HG03558 (cell line): ENCODE data around the gene PRX.
"Not testable (repeated sequence)": the region's sequence is repeated elsewhere in the genome, so short reads cannot be mapped to it uniquely, and the experiment has no call there.

Experiments
- ATAC-seq: cut with Tn5 transposase; IDR thresholded peaks from one replicate; pipeline ENCODE4 v1.9.1; 2021; ENCODE audit warnings: moderate number of reproducible peaks; ENCODE audit not compliant: unreplicated experiment; ENCODE audit errors: extremely low read depth

Gene PRX

GRCh38 chr19:40438284-40438683 lies 25.1 kb upstream of the PRX start:
- ATAC-seq: no peak

- ATAC-seq: no peak
Observed at GRCh38 chr19:40433391-40434216, 20.4 kb upstream of the PRX start.

- not testable (repeated sequence) for ATAC-seq
Observed at GRCh38 chr19:40432760-40433159, 19.6 kb upstream of the PRX start.

- no peak for ATAC-seq
Observed at GRCh38 chr19:40431698-40432097, 18.5 kb upstream of the PRX start.

GRCh38 chr19:40430242-40430641 lies 17.1 kb upstream of the PRX start:
- ATAC-seq: not testable (repeated sequence)

GRCh38 chr19:40428197-40428596 lies 15.0 kb upstream of the PRX start:
- ATAC-seq: not testable (repeated sequence)

- ATAC-seq: peak; percentile 67
Observed at GRCh38 chr19:40425450-40426287, 12.5 kb upstream of the PRX start, which contains the start of gene SERTAD1. Gene SERTAD1 (minus strand): TSS chr19:40425992. CDS start chr19:40423546, 2,446 bp downstream.

- ATAC-seq: no peak
Observed at GRCh38 chr19:40424637-40425449, 11.7 kb upstream of the PRX start.

GRCh38 chr19:40423938-40424337 lies 10.8 kb upstream of the PRX start:
- no peak for ATAC-seq

- ATAC-seq: no peak
Observed at GRCh38 chr19:40422748-40423566, 9.8 kb upstream of the PRX start.

GRCh38 chr19:40421993-40422747 lies 9.0 kb upstream of the PRX start:
- ATAC-seq: no peak

- no peak for ATAC-seq
Observed at GRCh38 chr19:40420766-40421765, 7.9 kb upstream of the PRX start.

GRCh38 chr19:40420451-40420765 lies 7.2 kb upstream of the PRX start:
- no peak for ATAC-seq

GRCh38 chr19:40419780-40420179 lies 6.6 kb upstream of the PRX start:
- ATAC-seq: no peak

- ATAC-seq: no peak
Observed at GRCh38 chr19:40419066-40419612, 6.0 kb upstream of the PRX start.

- ATAC-seq: no peak
Observed at GRCh38 chr19:40418040-40418439, 4.9 kb upstream of the PRX start.

GRCh38 chr19:40417643-40417981 lies 4.4 kb upstream of the PRX start:
- no peak for ATAC-seq
